CD4-positive, CD25-positive, alpha-beta regulatory T cell (primary cell): ENCODE measurements around the gene ADARB1. TPM values are rescaled to one million over a fixed set of nuclear protein-coding genes. Genes with fewer than 3 reads are reported as not detected.
"Not testable (repeated sequence)": the region's sequence is repeated elsewhere in the genome, so short reads cannot be mapped to it uniquely, and the experiment has no call there.

Experiments used
- ATAC-seq, 2 donors: fragments of 150-1000 bp; cut with Tn5 transposase; one replicate each; pipeline ENCODE4 v1.10.0; 2021; ENCODE audit warnings: low read depth in 2 of 2, moderate number of reproducible peaks in 2 of 2, moderate library complexity in 1 of 2
- DNase-seq, 3 donors: peaks; one replicate each; pipeline versions ENCODE4 v3.0.0 to v3.0.0-alpha.2; 2012 to 2022; ENCODE audit warnings: mixed read lengths in 1 of 3
- H3K27ac ChIP-seq: one replicate; pipeline ENCODE4 v1.7.0; 2013; ENCODE audit warnings: mild to moderate bottlenecking, low read length; ENCODE audit not compliant: insufficient read depth, poor library complexity, severe bottlenecking
- H3K27me3 ChIP-seq: one replicate; pipeline ENCODE4 v1.7.0; 2013; ENCODE audit warnings: low read length; ENCODE audit not compliant: control insufficient read depth, insufficient read depth
- H3K36me3 ChIP-seq: one replicate; pipeline ENCODE4 v1.7.0; 2013; ENCODE audit warnings: mild to moderate bottlenecking, low read length, moderate library complexity; ENCODE audit not compliant: control insufficient read depth, insufficient read depth
- H3K4me1 ChIP-seq: 2 replicates; pipeline ENCODE4 v1.7.0; 2013; ENCODE audit warnings: mild to moderate bottlenecking, low read length; ENCODE audit not compliant: insufficient read depth, control insufficient read depth, poor library complexity, severe bottlenecking
- H3K4me3 ChIP-seq: one replicate; pipeline ENCODE4 v1.7.0; 2013; ENCODE audit warnings: low read depth, mild to moderate bottlenecking, low read length, moderate library complexity
- H3K9me3 ChIP-seq, 2 experiments: 1 replicate in 1 of 2; 2 replicates in 1 of 2; pipeline ENCODE4 v1.7.0; 2013; ENCODE audit warnings: low read length in 2 of 2, mild to moderate bottlenecking in 1 of 2, moderate library complexity in 1 of 2; ENCODE audit not compliant: control insufficient read depth in 2 of 2
- H3K27ac Mint-ChIP-seq, 3 donors: one replicate each; pipeline ENCODE4 v1.8.0; 2020 to 2022; ENCODE audit warnings: mild to moderate bottlenecking in 3 of 3, mixed read lengths in 3 of 3, moderate library complexity in 2 of 3
- H3K27me3 Mint-ChIP-seq: one replicate; pipeline ENCODE4 v1.8.0; 2022; ENCODE audit warnings: mild to moderate bottlenecking, mixed read lengths
- H3K36me3 Mint-ChIP-seq: one replicate; pipeline ENCODE4 v1.8.0; 2020; ENCODE audit warnings: mixed read lengths
- H3K4me1 Mint-ChIP-seq, 4 donors: one replicate each; pipeline ENCODE4 v1.8.0; 2020 to 2022; ENCODE audit warnings: mixed read lengths in 4 of 4, mild to moderate bottlenecking in 1 of 4
- H3K4me3 Mint-ChIP-seq, 4 donors: one replicate each; pipeline ENCODE4 v1.8.0; 2020 to 2022; ENCODE audit warnings: mild to moderate bottlenecking in 4 of 4, mixed read lengths in 4 of 4, moderate library complexity in 3 of 4
- H3K9me3 Mint-ChIP-seq, 7 donors: one replicate each; pipeline ENCODE4 v1.8.0; 2020 to 2022; ENCODE audit warnings: mixed read lengths in 7 of 7, mild to moderate bottlenecking in 3 of 7, moderate library complexity in 2 of 7
- polyA plus RNA-seq, 4 donors: library from polyadenylated mRNA; unstranded; fragments of 300-500 nt; fragmentation: Illumina TruSeq; gene quantifications; one replicate each; pipeline ENCODE4 v1.2.3, GENCODE V29; 2021
- total RNA-seq: library from RNA; stranded (reverse); gene quantifications from one replicate; pipeline ENCODE4 v1.2.3, GENCODE V29; 2022

ADARB1 gene
- 52.9 TPM for total RNA-seq
- 1 to 10 TPM; 2.8 to 7.2 (median 4.7) TPM for polyA plus RNA-seq

DNA sequence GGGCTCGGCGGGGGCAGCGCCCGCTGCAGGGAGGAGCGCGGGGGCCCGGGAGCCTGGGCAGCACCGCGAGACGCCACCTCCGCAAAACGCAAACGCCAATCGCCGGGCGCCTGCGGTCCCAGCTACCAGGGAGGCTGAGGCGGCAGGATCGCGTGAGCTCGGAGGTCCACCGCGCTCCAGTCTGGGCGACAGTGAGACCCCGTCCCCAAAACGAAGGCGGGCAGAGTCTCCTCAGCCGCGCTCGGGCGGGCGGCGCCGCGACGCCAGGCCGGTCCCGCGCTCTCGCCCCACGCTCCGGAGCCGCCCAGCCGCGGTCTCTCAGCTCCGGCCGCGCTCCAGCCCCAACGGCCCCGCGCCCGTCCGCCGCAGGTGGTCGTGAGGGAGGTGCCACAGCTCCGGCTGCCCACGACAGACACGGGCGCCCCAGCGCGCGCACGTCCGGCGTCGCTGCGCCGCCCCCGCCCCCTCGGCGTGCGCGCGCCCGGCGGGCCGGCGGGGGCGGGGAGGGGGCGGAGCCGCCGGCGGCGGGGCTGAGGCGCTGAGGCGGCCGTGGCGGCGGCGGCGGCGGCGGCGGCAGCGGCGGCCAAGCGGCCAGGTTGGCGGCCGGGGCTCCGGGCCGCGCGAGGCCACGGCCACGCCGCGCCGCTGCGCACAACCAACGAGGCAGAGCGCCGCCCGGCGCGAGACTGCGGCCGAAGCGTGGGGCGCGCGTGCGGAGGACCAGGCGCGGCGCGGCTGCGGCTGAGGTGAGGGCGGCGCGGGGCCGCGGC is at the start of gene ADARB1:
Gene ADARB1, plus strand, starts transcription at position 533 of the 770 bp plus-strand sequence. CDS start 97,077 bp downstream, outside the sequence.
- peak within 1 kb of the TSS; percentile 51 for H3K27ac ChIP-seq
- peak within 1 kb of the TSS; percentile 95 to 98 (median 97) for H3K27ac Mint-ChIP-seq
- ATAC-seq: peak; percentile 60 to 66
- H3K4me1 ChIP-seq: peaks cover 43% of the 10 kb centered on the region
- H3K27me3 ChIP-seq: no peaks in the 10 kb centered on the region
- H3K36me3 ChIP-seq: no peaks in the 10 kb centered on the region
- peaks cover 0 to 2% (median 0%) of the 10 kb centered on the region in 7 donors for H3K9me3 Mint-ChIP-seq
- peaks cover 29 to 47% (median 38%) of the 10 kb centered on the region in 4 donors for H3K4me1 Mint-ChIP-seq
- no peaks in the 10 kb centered on the region for H3K36me3 Mint-ChIP-seq
- peaks cover 4% of the 10 kb centered on the region for H3K27me3 Mint-ChIP-seq
- DNase-seq: peak; percentile 58 to 69 (median 63)
- no peaks in the 10 kb centered on the region for H3K9me3 ChIP-seq
- peak within 1 kb of the TSS; percentile 94 to 99 (median 97) for H3K4me3 Mint-ChIP-seq
- peak within 1 kb of the TSS; percentile 82 for H3K4me3 ChIP-seq

GRCh38 chr21:45026066-45026745 is 48.2 kb upstream of the ADARB1 start:
- Mint-ChIP-seq H3K27ac (no peak overlapping the region), H3K36me3 (no peaks in the 10 kb centered on the region)

DNA sequence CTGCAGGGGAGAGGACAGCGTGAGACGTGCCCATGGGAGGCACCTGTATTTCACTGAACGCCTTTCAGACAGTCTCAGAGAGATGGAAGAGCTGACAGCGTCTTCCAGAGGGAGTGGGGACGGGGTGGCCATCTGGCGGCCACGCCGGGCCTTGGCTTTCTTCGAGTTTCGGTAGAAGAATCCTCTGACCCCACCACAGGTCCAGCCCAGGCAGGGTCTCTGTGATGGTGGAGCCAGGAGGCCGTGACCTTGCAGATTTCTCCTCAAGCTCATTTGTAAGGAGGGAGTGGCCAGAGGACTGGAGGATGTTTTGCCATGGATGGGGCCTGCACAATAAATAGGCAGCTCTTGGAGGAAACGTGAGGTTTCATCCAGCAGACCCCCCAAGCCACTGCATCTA is 47.6 kb upstream of the ADARB1 start:
- no peaks in the 10 kb centered on the region for H3K27me3 ChIP-seq
- Mint-ChIP-seq H3K27me3 (peaks cover 20% of the 10 kb centered on the region), H3K36me3 (no peaks in the 10 kb centered on the region), H3K27ac (no peak overlapping the region), H3K9me3 (peaks cover 0 to 9% (median 5%) of the 10 kb centered on the region in 7 donors), H3K4me1 (no peaks in the 10 kb centered on the region), H3K4me3 (no peak overlapping the region)
- no peak overlapping the region for H3K4me3 ChIP-seq
- no peaks in the 10 kb centered on the region for H3K4me1 ChIP-seq
- H3K9me3 ChIP-seq: peaks cover 0 to 4% of the 10 kb centered on the region in 2 experiments
- ATAC-seq (no peak), DNase-seq (no peak)
- no peaks in the 10 kb centered on the region for H3K36me3 ChIP-seq
- H3K27ac ChIP-seq: no peak overlapping the region

More at GRCh38 chr21:45026066-45026745, 48.2 kb upstream of the ADARB1 start:
- Histone ChIP-seq H3K27me3 (no peaks in the 10 kb centered on the region), H3K4me1 (no peaks in the 10 kb centered on the region), H3K36me3 (no peaks in the 10 kb centered on the region), H3K4me3 (no peak overlapping the region), H3K27ac (no peak overlapping the region), H3K9me3 (peaks cover 0 to 4% of the 10 kb centered on the region in 2 experiments)
- no peaks in the 10 kb centered on the region for H3K4me1 Mint-ChIP-seq
- peaks cover 26% of the 10 kb centered on the region for H3K27me3 Mint-ChIP-seq
- H3K9me3 Mint-ChIP-seq: peaks cover 0 to 9% (median 5%) of the 10 kb centered on the region in 7 donors
- H3K4me3 Mint-ChIP-seq: no peak overlapping the region
- DNase-seq (no peak), ATAC-seq (no peak)

DNA sequence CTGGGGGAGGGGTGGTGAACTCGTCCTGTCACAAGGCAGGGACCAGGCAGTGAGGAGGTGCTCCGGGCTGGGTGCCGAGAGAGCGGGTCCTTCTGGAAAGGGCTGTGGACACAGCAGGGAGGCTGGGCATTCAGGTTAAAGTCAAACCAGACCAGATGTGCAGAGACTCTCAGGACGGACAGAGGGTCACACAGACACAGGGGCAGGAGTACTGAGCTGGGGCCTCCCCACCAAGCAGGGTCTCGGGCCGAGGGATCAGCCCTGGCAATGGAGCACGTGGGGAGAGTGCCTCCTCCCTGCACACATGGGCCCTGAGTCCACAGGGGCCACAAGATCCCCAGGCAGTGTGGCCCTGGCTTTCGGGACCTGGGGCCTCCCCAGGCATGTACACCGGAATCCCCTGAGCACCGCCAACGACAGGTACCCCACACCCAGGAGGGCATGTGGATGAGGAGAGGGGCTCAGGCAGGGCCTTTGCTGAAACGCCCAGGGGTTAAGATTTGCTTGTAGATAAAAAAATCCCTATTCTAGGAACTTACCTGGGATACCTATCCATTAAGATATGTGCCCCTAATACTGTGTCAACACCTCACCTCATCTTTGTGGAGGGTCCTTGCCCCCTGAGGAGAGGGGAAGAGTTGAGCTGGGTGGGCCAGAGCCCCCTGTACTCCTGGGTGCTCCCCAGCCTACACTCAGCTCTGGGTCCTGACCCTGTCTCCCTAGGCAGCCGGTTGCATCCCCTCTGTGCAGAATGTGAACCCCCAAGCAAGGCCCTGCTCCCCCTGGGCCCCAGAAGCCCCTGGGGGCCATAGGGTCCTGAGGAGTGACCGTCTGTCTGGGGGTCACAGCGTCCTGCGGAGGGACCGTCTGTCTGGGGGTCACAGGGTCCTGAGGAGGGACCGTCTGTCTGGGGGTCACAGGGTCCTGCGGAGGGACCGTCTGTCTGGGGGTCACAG is 46.9 kb upstream of the ADARB1 start:
- no peak overlapping the region for H3K27ac Mint-ChIP-seq
- Histone ChIP-seq H3K4me3 (no peak overlapping the region), H3K27me3 (no peaks in the 10 kb centered on the region), H3K9me3 (peaks cover 0 to 4% of the 10 kb centered on the region in 2 experiments), H3K4me1 (no peaks in the 10 kb centered on the region), H3K36me3 (no peaks in the 10 kb centered on the region), H3K27ac (no peak overlapping the region)
- no peaks in the 10 kb centered on the region for H3K4me1 Mint-ChIP-seq
- H3K9me3 Mint-ChIP-seq: peaks cover 0 to 9% (median 5%) of the 10 kb centered on the region in 7 donors
- no peak for DNase-seq
- H3K4me3 Mint-ChIP-seq: no peak overlapping the region
- H3K36me3 Mint-ChIP-seq: no peaks in the 10 kb centered on the region
- peaks cover 20% of the 10 kb centered on the region for H3K27me3 Mint-ChIP-seq
- no peak for ATAC-seq

- H3K4me3 Mint-ChIP-seq, ATAC-seq, H3K4me1 Mint-ChIP-seq, H3K27me3 ChIP-seq, H3K4me3 ChIP-seq, H3K36me3 Mint-ChIP-seq, H3K9me3 ChIP-seq, H3K9me3 Mint-ChIP-seq, H3K27ac ChIP-seq, H3K4me1 ChIP-seq, H3K27ac Mint-ChIP-seq, H3K36me3 ChIP-seq, DNase-seq: not testable (repeated sequence)
- H3K27me3 Mint-ChIP-seq: peaks cover 10% of the 10 kb centered on the region
Measured at GRCh38 chr21:45028645-45029044, 45.7 kb upstream of the ADARB1 start.

- ATAC-seq (no peak), DNase-seq (no peak)
- Histone ChIP-seq H3K4me3 (no peak overlapping the region), H3K36me3 (no peaks in the 10 kb centered on the region), H3K4me1 (no peaks in the 10 kb centered on the region), H3K9me3 (no peaks in the 10 kb centered on the region), H3K27me3 (no peaks in the 10 kb centered on the region), H3K27ac (no peak overlapping the region)
- Mint-ChIP-seq H3K36me3 (no peaks in the 10 kb centered on the region), H3K4me1 (peaks cover 0 to 4% (median 0%) of the 10 kb centered on the region in 4 donors), H3K9me3 (peaks cover 0 to 5% (median 2%) of the 10 kb centered on the region in 7 donors), H3K4me3 (no peak overlapping the region), H3K27me3 (peaks cover 9% of the 10 kb centered on the region), H3K27ac (no peak overlapping the region)
Measured at GRCh38 chr21:45029298-45029947, 45.0 kb upstream of the ADARB1 start.
